Eye (tissue), 1 donor: Measurements from ENCODE around the gene GPER1.

ENCODE experiments used
- DNase-seq: peaks from one replicate; pipeline ENCODE4 v3.0.0-alpha.2; 2015

The GPER1 gene

GRCh38 chr7:1091644-1092027 lies 3.7 kb downstream of the GPER1 start:
- no peak for DNase-seq

DNA sequence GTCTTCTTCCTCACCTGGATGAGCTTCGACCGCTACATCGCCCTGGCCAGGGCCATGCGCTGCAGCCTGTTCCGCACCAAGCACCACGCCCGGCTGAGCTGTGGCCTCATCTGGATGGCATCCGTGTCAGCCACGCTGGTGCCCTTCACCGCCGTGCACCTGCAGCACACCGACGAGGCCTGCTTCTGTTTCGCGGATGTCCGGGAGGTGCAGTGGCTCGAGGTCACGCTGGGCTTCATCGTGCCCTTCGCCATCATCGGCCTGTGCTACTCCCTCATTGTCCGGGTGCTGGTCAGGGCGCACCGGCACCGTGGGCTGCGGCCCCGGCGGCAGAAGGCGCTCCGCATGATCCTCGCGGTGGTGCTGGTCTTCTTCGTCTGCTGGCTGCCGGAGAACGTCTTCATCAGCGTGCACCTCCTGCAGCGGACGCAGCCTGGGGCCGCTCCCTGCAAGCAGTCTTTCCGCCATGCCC lies 4.3 kb downstream of the GPER1 start:
- DNase-seq, result no peak

DNA sequence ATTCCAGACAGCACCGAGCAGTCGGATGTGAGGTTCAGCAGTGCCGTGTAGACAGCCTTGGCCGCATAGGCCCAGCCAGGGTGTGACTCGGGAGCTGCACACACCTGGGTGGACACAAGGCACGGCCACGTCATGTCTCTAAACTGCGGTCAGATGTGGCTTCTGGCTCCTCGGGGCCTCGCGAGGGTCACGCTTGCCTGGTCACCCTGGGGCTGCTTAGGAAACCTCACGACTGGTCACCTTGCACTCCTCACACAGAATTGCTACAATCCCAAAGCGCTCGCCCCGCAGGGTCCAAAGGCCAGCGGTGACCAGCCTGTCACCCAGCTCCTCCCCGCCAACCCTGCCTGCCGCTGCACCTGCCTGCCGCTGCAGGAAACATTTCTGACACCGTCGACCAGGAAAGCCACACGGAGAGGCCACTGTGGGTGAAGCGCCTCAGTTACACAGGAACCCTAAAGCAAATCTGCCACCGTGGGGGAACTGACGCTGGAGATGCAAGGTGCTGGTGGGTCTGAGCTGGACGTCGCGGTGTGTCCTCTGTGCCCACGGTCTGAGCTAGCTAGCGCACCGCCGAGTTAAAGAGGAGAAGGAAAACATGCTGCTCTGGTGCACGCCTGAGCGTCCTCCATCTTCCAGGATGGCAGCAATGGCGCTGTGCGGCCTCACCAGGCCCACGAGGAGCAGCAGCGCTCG lies 5.0 kb downstream of the GPER1 start:
- DNase-seq, result no peak

DNA sequence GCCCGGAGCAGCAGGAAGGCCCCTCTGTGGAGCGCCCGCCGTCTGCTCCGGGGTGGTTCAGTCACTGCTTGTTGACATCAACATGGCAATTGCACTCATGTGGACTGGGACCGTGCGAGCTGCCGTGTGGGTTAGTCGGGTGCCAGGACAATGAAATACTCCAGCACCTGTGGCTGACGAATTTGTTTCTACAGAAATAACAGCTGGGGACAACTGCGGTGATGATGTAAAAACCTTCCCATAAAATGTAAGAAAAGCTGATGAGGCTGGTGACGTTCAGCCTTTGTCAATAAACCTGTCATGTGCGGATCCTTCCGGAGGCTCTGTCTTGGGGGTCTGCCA lies 5.6 kb downstream of the GPER1 start:
- DNase-seq, result no peak

DNA sequence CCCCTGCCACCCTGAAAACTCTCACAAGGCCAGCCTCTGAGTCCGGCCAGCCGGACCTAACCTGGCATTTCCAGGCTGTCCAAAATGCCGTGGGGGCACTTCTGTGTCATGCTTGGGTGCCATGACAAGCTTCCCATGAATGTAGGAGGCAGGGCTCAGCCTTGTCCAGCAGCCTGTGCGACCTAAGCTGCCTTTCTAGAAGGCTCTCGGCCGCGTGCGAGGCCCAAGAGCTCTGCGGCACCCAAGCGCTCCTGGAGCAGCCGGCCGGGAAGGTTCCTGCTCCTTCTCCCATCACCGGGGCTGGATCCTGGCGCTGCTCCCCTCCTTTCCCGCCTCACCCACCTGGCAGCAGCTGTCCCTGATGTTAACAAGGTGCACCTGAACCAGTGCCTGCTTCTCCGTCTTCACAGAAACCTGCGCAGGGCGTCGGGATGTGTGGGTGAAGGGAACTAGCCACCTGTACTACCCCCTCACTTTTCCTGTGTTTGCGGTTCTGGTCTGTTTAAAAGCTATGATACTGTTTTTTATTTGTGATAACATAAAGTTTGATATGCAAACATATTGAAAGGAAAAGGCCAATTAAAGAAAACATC lies 6.1 kb downstream of the GPER1 start:
- no peak for DNase-seq

- no peak for DNase-seq
Measured at GRCh38 chr7:1094870-1095269, 7.0 kb downstream of the GPER1 start.

- peak; percentile 79 for DNase-seq
Measured at GRCh38 chr7:1095621-1096155, 7.8 kb downstream of the GPER1 start.

- peak; percentile 74 for DNase-seq
Measured at GRCh38 chr7:1096156-1097119, 8.5 kb downstream of the GPER1 start.

DNA sequence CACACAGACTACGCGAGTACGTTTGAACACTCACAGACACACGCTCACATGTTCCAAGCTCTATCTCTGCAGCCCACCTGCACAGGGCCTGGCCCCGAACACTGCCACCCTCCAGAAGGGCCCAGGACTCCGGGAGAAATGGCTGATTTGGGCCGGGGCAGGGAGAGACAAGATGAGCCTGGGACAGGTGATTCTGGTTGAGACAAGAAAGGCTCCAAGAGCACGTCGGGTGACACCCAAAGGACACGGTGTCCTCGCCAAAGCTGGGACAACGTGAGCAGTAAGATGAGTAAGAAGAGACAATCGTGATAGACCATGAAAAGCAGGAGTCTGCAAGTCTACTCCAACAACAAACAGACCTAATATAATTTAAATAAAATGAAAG lies 9.2 kb downstream of the GPER1 start:
- DNase-seq, result no peak

DNA sequence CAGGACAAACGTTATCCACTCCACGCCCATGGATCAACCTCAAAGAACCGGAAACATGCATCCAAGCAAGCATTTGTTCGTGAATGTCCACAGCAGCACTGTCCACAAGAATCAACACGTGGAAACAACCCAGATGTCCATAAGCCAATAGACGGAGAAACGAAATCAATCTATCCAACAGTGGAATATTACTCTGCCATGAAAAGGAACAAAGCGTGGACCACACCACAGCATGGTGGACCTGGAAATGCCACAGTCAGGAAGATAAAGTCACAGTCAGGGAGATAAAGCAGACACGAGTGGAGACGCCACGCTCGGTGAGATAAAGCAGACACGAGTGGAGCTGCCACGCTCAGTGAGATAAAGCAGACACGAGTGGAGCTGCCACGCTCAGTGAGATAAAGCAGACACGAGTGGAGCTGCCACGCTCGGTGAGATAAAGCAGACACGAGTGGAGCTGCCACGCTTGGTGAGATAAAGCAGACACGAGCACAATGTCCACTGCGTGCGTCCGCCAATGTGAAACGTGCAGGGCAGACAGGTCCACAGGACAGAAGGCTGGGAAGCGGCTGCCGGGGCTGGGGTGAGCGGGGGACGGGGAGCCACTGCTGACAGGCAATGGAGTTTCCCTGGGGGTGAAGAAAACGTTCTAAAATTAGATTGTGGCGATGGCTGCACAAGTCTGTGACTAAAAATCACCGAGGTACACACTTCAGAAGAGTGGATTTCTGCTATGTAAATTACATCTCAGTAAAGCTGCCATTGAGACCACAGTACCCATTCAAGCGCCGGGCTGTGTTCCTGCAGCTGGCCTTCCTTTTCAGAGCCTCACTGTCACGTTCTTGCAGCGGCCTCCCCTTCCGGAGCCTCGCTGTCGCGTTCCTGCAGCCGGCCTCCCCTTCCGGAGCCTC lies 10.6 kb downstream of the GPER1 start:
- no peak for DNase-seq

DNA sequence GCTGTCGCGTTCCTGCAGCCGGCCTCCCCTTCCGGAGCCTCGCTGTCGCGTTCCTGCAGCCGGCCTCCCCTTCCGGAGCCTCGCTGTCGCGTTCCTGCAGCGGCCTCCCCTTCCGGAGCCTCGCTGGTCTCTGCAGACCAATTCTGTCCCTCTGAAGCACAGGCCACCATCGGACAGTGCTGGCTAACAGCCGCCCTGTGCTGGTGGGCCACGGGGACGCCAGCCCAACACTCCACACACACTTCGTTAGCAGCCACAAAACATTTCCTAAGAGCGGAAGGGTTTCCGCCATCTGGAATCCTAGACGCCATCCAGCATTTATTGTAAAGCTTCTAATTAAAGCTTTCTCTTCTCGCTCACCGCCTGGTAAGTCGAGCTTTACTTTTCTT lies 11.2 kb downstream of the GPER1 start:
- DNase-seq, result no peak

DNA sequence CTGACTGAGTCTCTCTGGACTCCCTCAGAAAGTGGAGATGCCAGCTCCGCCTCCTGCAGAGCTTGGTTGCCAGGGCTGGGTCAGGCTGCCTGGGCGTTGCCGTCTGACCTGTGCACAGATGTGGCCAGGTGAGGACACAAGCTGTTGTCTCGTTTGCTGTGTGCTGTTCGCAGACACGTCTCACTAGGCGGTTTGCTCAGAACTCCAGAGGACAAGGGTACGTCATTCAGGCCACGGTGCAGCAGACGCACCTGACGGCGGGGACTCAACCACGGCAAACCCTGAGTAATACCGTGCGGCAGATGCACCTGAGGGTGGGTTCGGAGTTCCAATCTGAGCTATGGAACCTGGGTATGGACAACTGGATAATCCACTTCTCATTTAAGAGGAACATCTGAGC lies 11.7 kb downstream of the GPER1 start:
- DNase-seq, result no peak

GRCh38 chr7:1100386-1100785 lies 12.5 kb downstream of the GPER1 start:
- DNase-seq, result no peak

DNA sequence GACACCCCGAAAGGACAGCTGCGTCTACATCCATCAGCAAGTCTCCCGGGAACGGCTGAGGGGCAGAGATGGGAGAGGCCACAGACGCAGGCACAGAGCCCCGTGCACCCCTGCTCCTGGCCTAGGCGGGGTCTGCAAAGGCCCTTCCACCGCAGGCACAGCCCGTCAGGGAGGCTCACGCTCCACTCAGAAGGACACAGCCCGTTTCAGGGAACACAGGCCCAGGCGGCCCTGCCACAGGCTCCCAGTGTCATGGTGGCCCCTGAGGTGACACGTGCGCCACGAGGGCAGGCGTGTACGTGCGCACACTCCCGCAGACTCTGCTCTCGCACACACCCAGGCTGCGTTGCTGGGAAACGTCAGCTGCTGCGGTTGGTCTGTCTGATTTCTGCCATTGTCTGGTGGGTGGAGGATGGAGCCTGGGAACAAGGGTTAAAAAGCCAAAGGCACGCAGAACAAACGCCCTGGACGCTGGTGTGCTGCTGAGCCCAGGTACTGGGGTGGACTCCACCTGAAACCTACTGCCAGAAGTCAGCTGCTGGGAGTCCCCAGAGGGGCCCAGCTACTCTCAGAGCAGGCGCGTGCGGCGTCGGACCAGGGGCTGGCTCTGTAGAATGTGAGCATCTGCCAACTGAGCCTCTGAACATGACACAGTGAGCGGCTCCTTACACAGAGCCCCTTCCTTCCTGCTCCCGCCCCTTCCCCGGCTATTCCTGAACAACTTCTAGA lies 13.1 kb downstream of the GPER1 start:
- DNase-seq, result peak; percentile 58

- DNase-seq, result no peak
Measured at GRCh38 chr7:1101563-1102431, 13.9 kb downstream of the GPER1 start.

- DNase-seq, result no peak
Measured at GRCh38 chr7:1103009-1103788, 15.3 kb downstream of the GPER1 start.

GRCh38 chr7:1103789-1104515 lies 16.0 kb downstream of the GPER1 start:
- DNase-seq, result no peak

GRCh38 chr7:1104516-1105179 lies 16.7 kb downstream of the GPER1 start:
- no peak for DNase-seq

DNA sequence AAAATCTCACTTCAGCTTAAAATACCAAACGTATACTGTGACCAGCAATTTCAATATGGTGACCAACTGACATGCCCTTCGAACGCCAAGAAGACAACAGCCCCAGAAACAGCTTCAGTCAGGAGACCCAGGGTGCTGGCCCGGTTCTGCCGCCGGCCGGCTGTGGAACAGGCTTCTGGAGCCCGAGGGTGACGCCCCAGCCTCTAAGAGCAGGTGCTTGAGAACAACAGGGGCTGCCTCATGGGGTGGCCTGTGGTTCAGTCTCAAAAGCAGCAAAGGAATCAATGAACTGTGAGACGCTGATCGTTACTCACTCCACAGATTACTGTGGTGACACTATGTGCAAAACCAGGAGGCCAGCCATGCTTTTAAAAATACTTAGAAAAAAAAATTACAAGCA lies 17.3 kb downstream of the GPER1 start:
- peak; percentile 56 for DNase-seq
